ENCODE results near the gene DHX8. TPM values are rescaled to one million over a fixed set of nuclear protein-coding genes. Genes with fewer than 3 reads are reported as not detected.
A peak's percentile ranks its signal among the peaks of the same experiment; 100 is the strongest.

The DHX8 gene
- total RNA-seq, 3 donors from 2014 or later, result 32.5 to 44.1 (median 42.0) TPM

DNA sequence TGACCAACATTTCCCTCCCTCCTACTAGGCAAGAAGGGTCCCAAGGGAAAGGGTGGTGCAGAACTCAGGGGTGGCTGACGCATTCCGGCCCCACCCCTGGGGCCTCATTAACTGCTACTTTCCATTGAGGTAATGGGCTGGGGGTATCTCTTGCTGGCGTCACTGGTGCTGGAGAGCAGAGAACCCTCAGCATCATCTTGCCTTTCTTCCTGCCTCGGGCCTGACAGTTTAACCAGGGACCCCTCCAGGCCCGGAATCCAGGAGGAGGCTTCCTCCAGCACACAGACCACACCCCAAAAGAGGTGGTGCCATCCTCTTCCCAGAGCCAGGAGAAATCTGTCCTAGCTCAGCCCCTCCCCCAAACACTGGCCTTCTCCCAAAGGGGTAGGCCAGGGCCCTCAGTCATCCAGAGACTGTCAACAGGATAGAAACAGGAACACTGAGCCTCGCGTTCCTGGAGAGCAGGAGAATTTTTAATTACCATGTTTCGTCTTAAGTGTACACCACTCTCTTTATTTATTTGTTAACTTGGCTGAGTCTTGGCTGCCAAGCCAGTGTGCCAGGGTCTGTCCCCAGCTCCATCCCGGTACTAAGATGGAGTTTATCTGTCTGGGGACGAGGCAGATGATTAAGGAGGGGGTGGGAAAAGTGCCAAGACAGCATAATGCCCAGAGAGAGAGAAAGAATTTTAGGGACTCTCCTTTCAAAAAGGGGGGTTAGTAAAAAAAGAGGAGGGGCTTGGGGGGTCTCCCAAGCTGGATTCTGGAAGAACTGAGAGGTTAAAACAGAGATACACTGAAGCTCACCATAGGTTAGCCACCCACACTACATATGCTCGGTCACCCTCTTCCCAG is 57.3 kb downstream of the DHX8 start:
- Histone ChIP-seq H3K36me3 (no peaks in the 10 kb centered on the region), H3K27ac (no peak overlapping the region), H3K27me3 (no peaks in the 10 kb centered on the region), H3K9me3 (no peaks in the 10 kb centered on the region), H3K4me1 (no peaks in the 10 kb centered on the region), H3K4me3 (no peak overlapping the region)
- TF ChIP-seq CTCF (IDR thresholded peaks at IDR 0.05), result no peak
- TF ChIP-seq POLR2A (IDR thresholded peaks at IDR 0.05), result no peak
- TF ChIP-seq POLR2AphosphoS5 (IDR thresholded peaks at IDR 0.05), result no peak
- intact Hi-C loops (cut with DNase I; ENCODE audit: low total_unique reads), result no loop called here
- DNase-seq (ENCODE audit: low spot score in 2 of 2), result no peak

DNA sequence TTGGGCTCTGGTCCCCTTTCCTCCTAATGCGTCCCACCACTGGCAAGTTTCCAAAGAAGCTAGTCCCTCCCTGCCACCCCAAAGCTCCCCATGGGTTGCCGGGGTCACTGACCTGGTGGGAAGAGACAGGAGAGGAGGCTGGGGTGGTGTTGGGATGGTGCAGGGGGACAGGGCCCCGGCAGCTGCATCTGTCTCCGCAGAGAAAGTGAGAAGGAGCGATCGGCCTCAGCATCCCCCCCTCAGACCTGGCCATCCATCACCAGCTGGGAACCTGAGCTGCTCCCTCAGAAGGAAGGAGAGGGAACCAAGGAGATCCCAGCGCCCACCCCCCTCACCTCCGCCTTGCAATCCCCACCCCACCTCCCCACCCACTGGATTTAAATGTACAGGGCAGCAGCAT is 59.1 kb downstream of the DHX8 start:
- Histone ChIP-seq H3K36me3 (no peaks in the 10 kb centered on the region), H3K9me3 (no peaks in the 10 kb centered on the region), H3K4me1 (peaks cover 0 to 9% of the 10 kb centered on the region in 2 donors), H3K4me3 (no peak overlapping the region), H3K27ac (no peak overlapping the region), H3K27me3 (no peaks in the 10 kb centered on the region)
- DNase-seq (ENCODE audit: low spot score in 2 of 2), result no peak
- TF ChIP-seq POLR2A (IDR thresholded peaks at IDR 0.05) (no peak), CTCF (IDR thresholded peaks at IDR 0.05) (no peak), POLR2AphosphoS5 (IDR thresholded peaks at IDR 0.05) (no peak)
- intact Hi-C loops (cut with DNase I; ENCODE audit: low total_unique reads), result no loop called here

DNA sequence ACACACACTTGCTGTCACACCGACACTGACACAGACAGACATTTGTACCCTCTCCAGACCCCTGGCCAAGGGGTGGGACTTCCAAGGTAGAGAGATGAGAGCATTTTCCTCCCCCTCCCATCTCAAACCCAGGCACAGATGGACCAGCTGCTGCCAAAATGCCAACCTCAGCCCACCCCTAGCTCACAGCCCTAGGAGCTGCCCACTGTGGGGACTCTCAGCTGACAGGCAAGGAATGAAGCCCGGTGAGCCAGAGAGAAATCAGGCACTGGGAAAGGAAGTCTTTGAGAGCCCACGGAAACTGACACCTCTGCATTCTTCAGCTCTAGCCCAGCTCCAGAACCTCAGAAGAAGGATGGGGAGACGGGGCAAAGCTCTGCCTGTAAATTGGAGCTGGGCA is 59.5 kb downstream of the DHX8 start:
- no peaks in the 10 kb centered on the region for H3K9me3 ChIP-seq
- intact Hi-C loops (cut with DNase I; ENCODE audit: low total_unique reads), result no loop called here
- H3K27ac ChIP-seq, result no peak overlapping the region
- no peak for TF ChIP-seq CTCF (IDR thresholded peaks at IDR 0.05)
- TF ChIP-seq POLR2AphosphoS5 (IDR thresholded peaks at IDR 0.05), result no peak
- TF ChIP-seq POLR2A (IDR thresholded peaks at IDR 0.05), result no peak
- H3K4me1 ChIP-seq, result peaks cover 0 to 9% of the 10 kb centered on the region in 2 donors
- no peaks in the 10 kb centered on the region for H3K27me3 ChIP-seq
- no peak for DNase-seq (ENCODE audit: low spot score in 2 of 2)
- no peaks in the 10 kb centered on the region for H3K36me3 ChIP-seq
- H3K4me3 ChIP-seq, result no peak overlapping the region

- H3K9me3 ChIP-seq, result no peaks in the 10 kb centered on the region
- no peak for DNase-seq (ENCODE audit: low spot score in 2 of 2)
- H3K27ac ChIP-seq, result peak overlapping the region; percentile 35 to 50
- no peaks in the 10 kb centered on the region for H3K27me3 ChIP-seq
- H3K4me3 ChIP-seq, result peak overlapping the region in 2 of 3 donors; percentile 60 to 83
- TF ChIP-seq POLR2AphosphoS5 (IDR thresholded peaks at IDR 0.05) (no peak), POLR2A (IDR thresholded peaks at IDR 0.05) (no peak), CTCF (IDR thresholded peaks at IDR 0.05) (no peak)
- H3K36me3 ChIP-seq, result no peaks in the 10 kb centered on the region
- intact Hi-C loops (cut with DNase I; ENCODE audit: low total_unique reads), result no loop called here
- peaks cover 0 to 9% of the 10 kb centered on the region in 2 donors for H3K4me1 ChIP-seq
Measured at GRCh38 chr17:43543771-43544575, 60.2 kb downstream of the DHX8 start.

DNA sequence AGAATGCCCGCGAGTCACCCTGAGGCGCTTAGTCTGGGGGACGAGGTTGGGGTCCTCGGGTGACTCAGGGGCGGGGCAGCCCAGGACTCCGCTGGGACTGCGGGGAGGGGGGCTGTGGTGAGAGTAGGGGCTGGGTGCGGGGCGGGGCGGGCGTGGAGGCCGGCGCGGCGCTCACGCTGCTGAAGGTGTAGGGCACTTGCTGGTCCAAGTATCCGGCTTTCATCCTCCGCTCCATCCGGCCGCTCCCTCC is 61.5 kb downstream of the DHX8 start:
- intact Hi-C loops (cut with DNase I; ENCODE audit: low total_unique reads), result no loop called here
- Histone ChIP-seq H3K4me3 (peak overlapping the region; percentile 40 to 83 (median 60)), H3K27me3 (no peaks in the 10 kb centered on the region), H3K36me3 (no peaks in the 10 kb centered on the region), H3K4me1 (peaks cover 0 to 9% of the 10 kb centered on the region in 2 donors), H3K27ac (peak overlapping the region; percentile 82 to 84), H3K9me3 (no peaks in the 10 kb centered on the region)
- TF ChIP-seq CTCF (IDR thresholded peaks at IDR 0.05) (no peak), POLR2A (IDR thresholded peaks at IDR 0.05) (no peak), POLR2AphosphoS5 (IDR thresholded peaks at IDR 0.05) (no peak)
- no peak for DNase-seq (ENCODE audit: low spot score in 2 of 2)
